Stimulated activated CD4-positive, alpha-beta T cell treated with anti-CD3 and anti-CD28 coated beads, Interleukin-1b, Interleukin-23, amount 100 ng/mL, for 4 hours (primary cell): Measurements from ENCODE around the gene SLC16A7.
"Not testable (repeated sequence)": the region's sequence is repeated elsewhere in the genome, so short reads cannot be mapped to it uniquely, and the experiment has no call there.

Source experiments
- DNase-seq, 2 donors: peaks; one replicate each; pipeline ENCODE4 v3.0.0-alpha.2; 2020; ENCODE audit warnings: low read depth in 2 of 2

SLC16A7 gene, protein sequence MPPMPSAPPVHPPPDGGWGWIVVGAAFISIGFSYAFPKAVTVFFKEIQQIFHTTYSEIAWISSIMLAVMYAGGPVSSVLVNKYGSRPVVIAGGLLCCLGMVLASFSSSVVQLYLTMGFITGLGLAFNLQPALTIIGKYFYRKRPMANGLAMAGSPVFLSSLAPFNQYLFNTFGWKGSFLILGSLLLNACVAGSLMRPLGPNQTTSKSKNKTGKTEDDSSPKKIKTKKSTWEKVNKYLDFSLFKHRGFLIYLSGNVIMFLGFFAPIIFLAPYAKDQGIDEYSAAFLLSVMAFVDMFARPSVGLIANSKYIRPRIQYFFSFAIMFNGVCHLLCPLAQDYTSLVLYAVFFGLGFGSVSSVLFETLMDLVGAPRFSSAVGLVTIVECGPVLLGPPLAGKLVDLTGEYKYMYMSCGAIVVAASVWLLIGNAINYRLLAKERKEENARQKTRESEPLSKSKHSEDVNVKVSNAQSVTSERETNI

DNA sequence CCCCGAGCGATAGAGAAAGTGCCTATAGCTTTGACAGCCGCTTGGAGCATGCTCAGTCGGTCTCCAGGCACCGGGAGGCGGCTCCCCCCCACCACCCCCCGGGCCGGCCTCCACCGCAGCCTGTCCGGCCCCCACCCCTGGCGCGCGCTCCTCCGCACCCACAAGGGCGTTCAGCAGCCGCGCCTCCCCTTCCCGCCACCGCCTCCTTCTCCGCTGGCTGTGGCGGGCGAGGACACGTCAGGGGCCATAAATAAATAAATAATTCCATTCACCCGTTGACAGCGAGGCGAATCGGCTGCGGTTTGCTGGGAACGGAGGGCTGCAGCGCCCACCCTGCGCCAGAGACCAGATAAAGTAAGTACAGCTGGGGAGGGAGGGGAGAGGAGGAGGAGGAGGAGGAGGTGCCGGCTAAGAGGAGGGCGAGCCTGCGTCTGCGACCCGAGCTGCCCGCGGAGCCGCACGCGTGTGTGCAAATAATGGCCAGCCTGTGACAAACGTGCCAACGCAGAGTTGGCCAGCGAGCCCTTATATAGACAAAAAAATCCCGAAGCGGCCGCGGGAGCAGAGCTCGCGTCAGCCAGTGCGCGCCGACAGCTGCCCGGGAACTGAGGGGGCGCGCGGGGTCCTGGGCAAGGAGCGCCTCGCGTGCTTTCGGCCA lies at the start of gene SLC16A7:
SLC16A7 (plus strand) TSS at position 147 of the 658 bp plus-strand sequence. CDS start 108,773 bp downstream, outside the sequence.
- peak; percentile 78 for DNase-seq

GRCh38 chr12:59548930-59549329 lies 46.9 kb upstream of the SLC16A7 start:
- no peak for DNase-seq

- no peak for DNase-seq
These were observed 36.1 kb upstream of the SLC16A7 start for GRCh38 chr12:59559696-59560095.

DNA sequence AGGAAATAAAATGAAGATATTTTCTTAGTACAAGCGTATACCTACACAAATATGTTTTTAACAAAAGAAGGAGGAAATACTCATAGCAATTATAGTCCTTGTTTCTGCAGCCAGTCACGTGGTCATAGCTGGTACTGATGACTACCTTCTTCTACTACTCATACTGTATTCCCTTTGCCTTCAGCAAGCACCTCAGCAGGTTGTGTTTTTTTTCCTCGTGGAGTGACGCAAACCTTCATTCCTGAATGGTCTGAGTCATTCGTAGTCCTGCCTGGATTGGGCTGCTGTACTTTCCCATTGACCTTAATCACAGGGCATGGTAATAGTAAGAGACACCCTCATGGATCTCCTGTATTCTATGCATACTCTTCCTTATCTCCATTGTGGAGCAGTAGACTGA lies 25.7 kb upstream of the SLC16A7 start:
- no peak for DNase-seq

DNA sequence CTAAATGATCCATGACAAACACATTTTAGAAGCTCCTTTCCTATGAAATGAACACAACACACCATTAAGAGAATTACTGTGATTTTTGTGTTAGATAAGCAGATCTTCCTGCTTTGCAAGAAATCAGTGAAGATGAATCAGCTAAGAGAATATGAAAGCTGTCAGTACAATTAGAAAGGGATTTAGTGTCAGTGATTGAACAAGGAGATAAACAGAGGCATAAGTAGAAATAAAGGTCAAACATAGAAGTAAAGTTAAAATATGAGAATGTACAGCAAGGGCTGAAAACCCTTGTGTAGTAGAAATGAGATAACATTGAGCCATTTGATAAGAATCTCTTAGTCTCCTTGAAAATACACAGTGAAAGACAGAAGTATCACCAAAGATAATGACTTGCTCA lies 21.4 kb upstream of the SLC16A7 start:
- DNase-seq = no peak

GRCh38 chr12:59575826-59576225 lies 20.0 kb upstream of the SLC16A7 start:
- DNase-seq = no peak

GRCh38 chr12:59578254-59578653 lies 17.6 kb upstream of the SLC16A7 start:
- DNase-seq = no peak

DNA sequence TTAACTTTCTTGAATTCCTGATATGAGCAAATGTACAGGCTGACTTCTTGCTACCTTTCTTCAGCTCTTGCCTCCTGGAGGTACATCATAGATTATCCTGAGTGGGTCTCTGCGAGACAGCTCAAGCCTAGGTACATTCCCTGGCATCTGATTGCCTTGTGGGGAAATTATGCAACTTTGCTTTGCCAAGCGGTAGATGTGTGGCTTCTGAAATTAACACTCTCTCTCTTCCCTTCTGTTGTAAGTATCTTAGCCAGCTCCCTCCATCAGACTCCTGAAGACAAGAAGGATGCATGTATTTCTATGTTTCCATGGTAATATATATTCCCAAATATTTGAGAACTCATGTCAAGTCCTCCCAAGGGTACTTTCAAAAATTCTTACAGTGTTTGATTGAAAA lies 16.2 kb upstream of the SLC16A7 start:
- DNase-seq = no peak

GRCh38 chr12:59580050-59580449 lies 15.8 kb upstream of the SLC16A7 start:
- no peak for DNase-seq

DNA sequence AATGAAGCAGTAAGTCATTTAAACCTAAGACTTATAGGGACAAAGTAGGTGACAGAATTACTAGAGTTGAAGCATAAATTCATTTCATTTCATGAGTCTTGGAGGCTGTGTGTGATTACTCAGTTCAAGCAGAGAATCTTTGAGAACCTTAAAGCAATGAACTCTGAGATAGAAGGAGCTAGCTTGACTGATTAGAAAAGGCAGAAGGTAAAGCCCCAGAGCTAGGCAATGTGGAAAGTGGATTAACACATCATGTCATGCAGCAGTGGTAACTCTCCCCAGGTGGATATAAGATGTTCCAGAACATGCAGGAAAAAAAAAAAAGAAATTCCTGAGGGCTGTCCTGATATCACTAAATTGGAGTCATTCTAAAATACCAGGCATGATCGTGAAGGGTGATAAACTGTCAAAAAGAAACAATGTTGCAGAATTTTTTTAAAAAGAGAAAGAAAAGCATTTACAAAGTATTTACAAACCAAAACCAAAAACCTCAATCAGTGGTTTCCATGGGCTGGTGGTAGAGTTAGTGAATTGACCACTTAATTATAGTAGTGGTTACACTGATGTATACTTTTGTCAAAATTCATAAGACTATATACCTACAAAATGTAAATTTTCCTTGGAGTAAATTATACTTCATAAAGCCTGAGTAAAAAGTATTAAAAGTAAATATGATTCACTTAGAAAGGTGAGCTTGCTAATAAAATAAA lies 12.7 kb upstream of the SLC16A7 start:
- DNase-seq = no peak

- DNase-seq = no peak
These were observed 8.1 kb upstream of the SLC16A7 start for GRCh38 chr12:59587710-59588109.

- DNase-seq = no peak
These were observed 2.1 kb upstream of the SLC16A7 start for GRCh38 chr12:59593761-59594160.

- no peak for DNase-seq
These were observed 807 bp upstream of the SLC16A7 start for GRCh38 chr12:59594943-59595500.

- no peak for DNase-seq
These were observed 305 bp upstream of the SLC16A7 start for GRCh38 chr12:59595565-59595882.

DNA sequence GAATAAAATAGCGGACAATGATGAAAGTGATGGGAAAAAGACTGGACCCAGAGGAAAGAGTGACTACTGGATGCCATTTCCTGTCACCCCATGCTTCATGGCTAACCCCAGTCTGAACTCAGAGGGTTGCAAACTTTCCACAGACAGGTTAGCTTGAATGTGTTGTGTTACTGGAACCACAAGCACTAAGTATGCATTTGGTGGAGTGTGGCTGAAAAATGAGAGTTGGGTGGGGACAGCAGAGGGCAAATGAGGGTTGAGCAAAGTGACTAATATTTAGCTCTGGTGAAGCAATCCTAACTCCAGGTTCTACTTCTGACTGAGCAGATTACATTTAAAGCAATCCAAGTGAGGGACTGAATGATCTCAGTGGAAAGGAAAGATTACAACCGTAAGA lies 1.6 kb downstream of the SLC16A7 start:
- peak; percentile 9 to 48 for DNase-seq

- no peak for DNase-seq
These were observed 4.3 kb downstream of the SLC16A7 start for GRCh38 chr12:59600171-59600570.

DNA sequence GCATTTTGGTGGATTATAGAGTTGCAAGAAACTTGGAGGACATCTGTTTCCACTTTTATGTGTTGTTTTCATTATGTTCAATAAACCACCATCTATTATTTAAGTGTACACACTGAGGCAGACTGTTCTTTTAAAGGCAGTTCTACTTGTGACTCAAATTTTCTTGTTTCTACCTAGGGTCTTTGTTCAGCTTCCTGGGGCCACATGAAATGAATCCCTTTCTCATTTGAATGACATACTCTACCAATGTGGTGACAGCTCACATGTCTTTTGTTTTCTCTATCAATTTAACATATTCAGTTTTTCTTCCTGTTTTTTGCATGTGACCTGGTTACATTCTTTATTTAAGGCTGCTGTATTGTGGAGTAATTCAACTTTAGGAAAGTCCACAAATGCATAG lies 7.9 kb downstream of the SLC16A7 start:
- no peak for DNase-seq

DNA sequence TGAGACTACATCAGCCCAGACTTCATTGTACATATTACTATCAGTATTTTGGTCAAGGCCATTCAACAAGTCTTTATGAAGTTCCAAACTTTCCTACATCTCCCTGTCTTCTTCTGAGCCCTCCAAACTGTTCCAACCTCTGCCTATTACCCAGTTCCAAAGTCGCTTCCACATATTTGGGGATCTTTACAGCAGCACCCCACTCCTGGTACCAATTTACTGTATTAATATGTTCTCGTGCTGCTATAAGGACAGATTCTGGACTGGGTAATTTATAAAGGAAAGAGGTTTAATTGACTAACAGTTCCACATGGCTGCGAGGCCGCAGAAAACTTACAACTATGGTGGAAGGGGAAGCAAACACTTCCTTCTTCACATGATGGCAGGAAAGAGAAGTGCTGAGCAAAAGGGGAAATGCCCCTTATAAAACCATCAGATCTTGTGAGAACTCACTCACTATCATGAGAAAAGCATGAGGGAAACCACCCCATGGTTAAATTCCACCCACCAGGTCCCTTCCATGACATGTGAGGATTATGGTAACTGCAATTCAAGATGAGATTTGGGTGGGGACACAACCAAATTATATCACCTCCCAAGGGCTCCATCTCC lies 17.1 kb downstream of the SLC16A7 start:
- DNase-seq = not testable (repeated sequence)

GRCh38 chr12:59615392-59616165 lies 19.8 kb downstream of the SLC16A7 start:
- no peak for DNase-seq

- no peak for DNase-seq
These were observed 23.8 kb downstream of the SLC16A7 start for GRCh38 chr12:59619461-59620240.
